ENCODE measurements around the gene MGAT3.

DNA sequence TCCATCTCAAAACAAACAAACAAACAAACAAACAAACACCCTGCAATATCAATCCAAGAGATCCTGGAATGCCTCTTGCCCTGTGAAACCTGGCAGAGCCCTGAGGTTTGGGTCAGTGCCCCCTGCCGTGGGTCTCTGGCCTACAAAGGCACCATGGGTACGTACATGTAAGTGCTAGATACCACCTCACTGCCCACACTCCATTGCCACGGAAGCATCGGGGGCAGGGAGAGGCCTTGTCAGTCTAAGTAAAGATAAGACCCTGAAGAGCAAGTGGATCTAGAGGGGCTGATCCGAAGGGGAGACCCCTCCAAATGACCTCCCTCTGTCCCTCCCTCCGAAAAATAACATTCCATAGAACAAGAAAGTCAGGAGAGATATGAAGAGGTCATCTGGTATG is 43.3 kb downstream of the MGAT3 start:
- TF ChIP-seq, protein P1, sequence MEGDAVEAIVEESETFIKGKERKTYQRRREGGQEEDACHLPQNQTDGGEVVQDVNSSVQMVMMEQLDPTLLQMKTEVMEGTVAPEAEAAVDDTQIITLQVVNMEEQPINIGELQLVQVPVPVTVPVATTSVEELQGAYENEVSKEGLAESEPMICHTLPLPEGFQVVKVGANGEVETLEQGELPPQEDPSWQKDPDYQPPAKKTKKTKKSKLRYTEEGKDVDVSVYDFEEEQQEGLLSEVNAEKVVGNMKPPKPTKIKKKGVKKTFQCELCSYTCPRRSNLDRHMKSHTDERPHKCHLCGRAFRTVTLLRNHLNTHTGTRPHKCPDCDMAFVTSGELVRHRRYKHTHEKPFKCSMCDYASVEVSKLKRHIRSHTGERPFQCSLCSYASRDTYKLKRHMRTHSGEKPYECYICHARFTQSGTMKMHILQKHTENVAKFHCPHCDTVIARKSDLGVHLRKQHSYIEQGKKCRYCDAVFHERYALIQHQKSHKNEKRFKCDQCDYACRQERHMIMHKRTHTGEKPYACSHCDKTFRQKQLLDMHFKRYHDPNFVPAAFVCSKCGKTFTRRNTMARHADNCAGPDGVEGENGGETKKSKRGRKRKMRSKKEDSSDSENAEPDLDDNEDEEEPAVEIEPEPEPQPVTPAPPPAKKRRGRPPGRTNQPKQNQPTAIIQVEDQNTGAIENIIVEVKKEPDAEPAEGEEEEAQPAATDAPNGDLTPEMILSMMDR (IDR thresholded peaks at IDR 0.05) = no peak
- TF ChIP-seq POLR2A (IDR thresholded peaks at IDR 0.05) = no peak

All from adrenal gland (tissue), 5 donors.